ENCODE measurements around the gene SSC4D. TPM values are rescaled to one million over a fixed set of nuclear protein-coding genes. Genes with fewer than 3 reads are reported as not detected.
"Not testable (repeated sequence)": the region's sequence is repeated elsewhere in the genome, so short reads cannot be mapped to it uniquely, and the experiment has no call there.

SSC4D gene
- total RNA-seq, 1 donor from 2014 or later: 6.0 TPM

DNA sequence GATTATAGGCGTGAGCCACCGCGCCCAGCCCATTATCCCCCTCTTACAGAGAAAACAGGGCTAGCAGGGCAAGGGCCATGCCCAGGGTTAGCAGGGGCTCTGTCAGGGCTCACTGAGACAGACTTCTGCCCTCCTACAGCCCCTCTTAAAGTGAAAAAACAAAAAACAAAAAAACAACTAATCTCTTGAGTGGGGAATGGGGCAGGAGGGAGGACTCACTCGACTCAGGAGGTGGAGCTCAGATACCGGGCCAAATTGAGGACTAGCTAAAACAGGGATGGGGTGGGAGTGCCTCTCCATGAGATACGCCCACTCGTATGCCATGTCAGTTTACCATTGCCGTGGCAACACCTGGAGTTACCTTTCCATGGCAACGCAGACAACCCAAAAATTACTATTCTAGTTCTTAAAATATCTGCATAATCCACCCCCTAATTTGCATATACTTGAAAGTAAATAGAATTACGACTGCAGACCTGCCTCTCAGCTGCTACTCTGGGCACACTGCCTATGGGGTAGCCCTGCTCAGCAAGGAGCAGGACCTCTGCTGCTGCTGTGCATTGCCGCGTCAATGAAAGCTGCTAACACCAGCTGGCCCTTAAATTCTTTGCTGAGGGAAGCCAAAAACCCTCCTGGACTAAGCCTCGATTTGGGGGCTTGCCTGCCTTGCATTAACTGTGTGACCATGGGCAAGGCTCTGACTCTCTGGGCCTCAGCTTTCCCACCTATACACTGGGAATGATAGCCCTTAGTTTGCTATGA, 13.4 kb downstream of the SSC4D start:
- Mint-ChIP-seq H3K4me1 (ENCODE audit: low read depth, unreplicated experiment) (peaks cover 2% of the 10 kb centered on the region), H3K9me3 (ENCODE audit: unreplicated experiment) (no peaks in the 10 kb centered on the region), H3K4me3 (ENCODE audit: unreplicated experiment) (no peak overlapping the region), H3K27me3 (ENCODE audit: low read depth, unreplicated experiment) (peaks cover 3% of the 10 kb centered on the region), H3K27ac (ENCODE audit: unreplicated experiment) (no peak overlapping the region), H3K36me3 (ENCODE audit: low read depth, unreplicated experiment) (peaks cover 2% of the 10 kb centered on the region)
- DNase-seq (ENCODE audit: low read depth): no peak
- Histone ChIP-seq H3K9me3 (ENCODE audit: insufficient read depth, low read depth, low read length) (no peaks in the 10 kb centered on the region), H3K4me3 (ENCODE audit: insufficient read depth, low read depth, low read length) (no peak overlapping the region), H3K79me2 (ENCODE audit: insufficient read depth, low read length) (no peaks in the 10 kb centered on the region), H3K9ac (ENCODE audit: low read length) (no peak overlapping the region), H3K36me3 (ENCODE audit: insufficient read depth, low read length) (no peaks in the 10 kb centered on the region), H3K4me2 (ENCODE audit: low read length) (no peak overlapping the region), H2AFZ (ENCODE audit: low read depth, low read length) (peak overlapping the region; percentile 31), H3K27me3 (ENCODE audit: insufficient read depth, low read length) (no peaks in the 10 kb centered on the region), H3K27ac (ENCODE audit: low read depth, low read length) (no peak overlapping the region), H3K4me1 (ENCODE audit: insufficient read depth, low read length) (peaks cover 7% of the 10 kb centered on the region), H4K20me1 (ENCODE audit: insufficient read depth, low read length) (no peaks in the 10 kb centered on the region)
- no peak for FAIRE-seq
- TF ChIP-seq EZH2 (IDR thresholded peaks at IDR 0.05; ENCODE audit: insufficient read depth, low read length): no peak
- TF ChIP-seq, protein P1, sequence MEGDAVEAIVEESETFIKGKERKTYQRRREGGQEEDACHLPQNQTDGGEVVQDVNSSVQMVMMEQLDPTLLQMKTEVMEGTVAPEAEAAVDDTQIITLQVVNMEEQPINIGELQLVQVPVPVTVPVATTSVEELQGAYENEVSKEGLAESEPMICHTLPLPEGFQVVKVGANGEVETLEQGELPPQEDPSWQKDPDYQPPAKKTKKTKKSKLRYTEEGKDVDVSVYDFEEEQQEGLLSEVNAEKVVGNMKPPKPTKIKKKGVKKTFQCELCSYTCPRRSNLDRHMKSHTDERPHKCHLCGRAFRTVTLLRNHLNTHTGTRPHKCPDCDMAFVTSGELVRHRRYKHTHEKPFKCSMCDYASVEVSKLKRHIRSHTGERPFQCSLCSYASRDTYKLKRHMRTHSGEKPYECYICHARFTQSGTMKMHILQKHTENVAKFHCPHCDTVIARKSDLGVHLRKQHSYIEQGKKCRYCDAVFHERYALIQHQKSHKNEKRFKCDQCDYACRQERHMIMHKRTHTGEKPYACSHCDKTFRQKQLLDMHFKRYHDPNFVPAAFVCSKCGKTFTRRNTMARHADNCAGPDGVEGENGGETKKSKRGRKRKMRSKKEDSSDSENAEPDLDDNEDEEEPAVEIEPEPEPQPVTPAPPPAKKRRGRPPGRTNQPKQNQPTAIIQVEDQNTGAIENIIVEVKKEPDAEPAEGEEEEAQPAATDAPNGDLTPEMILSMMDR (IDR thresholded peaks at IDR 0.05; ENCODE audit: insufficient read depth, low read depth, low read length): no peak

DNA sequence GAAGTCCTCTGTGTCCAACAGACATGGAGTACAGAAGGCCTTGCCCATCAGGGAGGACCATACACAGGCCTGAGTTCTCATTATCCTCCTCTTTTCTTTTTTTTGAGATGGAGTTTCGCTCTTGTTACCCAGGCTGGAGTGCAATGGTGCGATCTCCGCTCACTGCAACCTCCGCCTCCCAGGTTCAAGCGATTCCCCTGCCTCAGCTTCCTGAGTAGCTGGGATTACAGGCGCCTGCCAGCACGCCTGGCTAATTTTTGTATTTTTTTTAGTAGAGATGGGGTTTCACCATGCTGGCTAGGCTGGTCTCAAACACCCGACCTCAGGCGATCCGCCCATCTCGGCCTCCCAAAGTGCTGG, 13.9 kb downstream of the SSC4D start:
- DNase-seq (ENCODE audit: low read depth); H3K4me3 ChIP-seq (ENCODE audit: insufficient read depth, low read depth, low read length); H2AFZ ChIP-seq (ENCODE audit: low read depth, low read length); H3K36me3 Mint-ChIP-seq (ENCODE audit: low read depth, unreplicated experiment); H3K4me1 Mint-ChIP-seq (ENCODE audit: low read depth, unreplicated experiment); H3K27me3 Mint-ChIP-seq (ENCODE audit: low read depth, unreplicated experiment); H3K4me2 ChIP-seq (ENCODE audit: low read length); H3K9me3 ChIP-seq (ENCODE audit: insufficient read depth, low read depth, low read length); H3K27ac ChIP-seq (ENCODE audit: low read depth, low read length); H4K20me1 ChIP-seq (ENCODE audit: insufficient read depth, low read length); H3K9me3 Mint-ChIP-seq (ENCODE audit: unreplicated experiment); H3K79me2 ChIP-seq (ENCODE audit: insufficient read depth, low read length); H3K27me3 ChIP-seq (ENCODE audit: insufficient read depth, low read length); H3K4me3 Mint-ChIP-seq (ENCODE audit: unreplicated experiment); H3K9ac ChIP-seq (ENCODE audit: low read length); H3K27ac Mint-ChIP-seq (ENCODE audit: unreplicated experiment); H3K36me3 ChIP-seq (ENCODE audit: insufficient read depth, low read length); H3K4me1 ChIP-seq (ENCODE audit: insufficient read depth, low read length); FAIRE-seq: not testable (repeated sequence)

DNA sequence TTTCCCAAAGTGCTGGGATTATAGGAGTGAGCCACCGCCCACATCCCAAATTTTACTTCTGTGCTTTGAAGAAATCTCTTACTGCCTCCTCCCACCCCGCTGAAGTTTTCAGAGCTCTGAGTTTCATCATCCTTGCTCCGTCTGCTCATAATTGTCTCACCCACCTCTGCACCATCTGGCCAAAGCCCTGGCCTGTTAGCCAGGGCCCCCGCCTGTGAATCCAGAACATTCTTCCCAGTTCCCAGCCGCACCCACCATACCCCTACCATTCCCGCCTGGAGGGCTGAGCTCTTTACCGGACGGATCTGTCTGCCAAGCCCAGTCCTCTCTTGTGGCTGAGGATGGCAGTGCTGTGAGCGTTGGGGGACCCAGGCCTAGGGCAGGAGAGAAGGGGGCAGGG, 14.5 kb downstream of the SSC4D start:
- Mint-ChIP-seq H3K4me3 (ENCODE audit: unreplicated experiment) (no peak overlapping the region), H3K27ac (ENCODE audit: unreplicated experiment) (peak overlapping the region; percentile 23)

More for the DNA sequence above, 14.5 kb downstream of the SSC4D start:
- DNase-seq (ENCODE audit: low read depth) (no peak), FAIRE-seq (no peak)
- Histone ChIP-seq H3K4me2 (ENCODE audit: low read length) (no peak overlapping the region), H3K27ac (ENCODE audit: low read depth, low read length) (no peak overlapping the region), H4K20me1 (ENCODE audit: insufficient read depth, low read length) (no peaks in the 10 kb centered on the region), H3K36me3 (ENCODE audit: insufficient read depth, low read length) (no peaks in the 10 kb centered on the region), H3K27me3 (ENCODE audit: insufficient read depth, low read length) (no peaks in the 10 kb centered on the region), H3K9ac (ENCODE audit: low read length) (no peak overlapping the region), H3K9me3 (ENCODE audit: insufficient read depth, low read depth, low read length) (no peaks in the 10 kb centered on the region), H2AFZ (ENCODE audit: low read depth, low read length) (no peak overlapping the region), H3K4me3 (ENCODE audit: insufficient read depth, low read depth, low read length) (no peak overlapping the region), H3K4me1 (ENCODE audit: insufficient read depth, low read length) (peaks cover 7% of the 10 kb centered on the region), H3K79me2 (ENCODE audit: insufficient read depth, low read length) (no peaks in the 10 kb centered on the region)
- H3K4me1 Mint-ChIP-seq (ENCODE audit: low read depth, unreplicated experiment): peaks cover 2% of the 10 kb centered on the region
- TF ChIP-seq, protein P1 (IDR thresholded peaks at IDR 0.05; ENCODE audit: insufficient read depth, low read depth, low read length): no peak
- H3K27me3 Mint-ChIP-seq (ENCODE audit: low read depth, unreplicated experiment): peaks cover 3% of the 10 kb centered on the region
- no peaks in the 10 kb centered on the region for H3K9me3 Mint-ChIP-seq (ENCODE audit: unreplicated experiment)
- peaks cover 2% of the 10 kb centered on the region for H3K36me3 Mint-ChIP-seq (ENCODE audit: low read depth, unreplicated experiment)
